Activated naive CD4-positive, alpha-beta T cell treated with anti-CD3 and anti-CD28 coated beads, Interleukin-2, amount 10 ng/mL, durations not matched to agents 7 days and 5 days (primary cell): ENCODE measurements around the gene IFRD2.
A peak's percentile ranks its signal among the peaks of the same experiment; 100 is the strongest.
"Not testable (repeated sequence)": the region's sequence is repeated elsewhere in the genome, so short reads cannot be mapped to it uniquely, and the experiment has no call there.

Experiments used
- CTCF ChIA-PET: fragments of 350-600 bp; sonication (Branson Sonifier 250); formaldehyde crosslinking; loops from one replicate; lab custom pipeline; 2021; ENCODE audit warnings: antibody characterized with exemption; lab: Charles Lee
- DNase-seq: peaks from one replicate; pipeline ENCODE4 v3.0.0-alpha.2; 2020
- H3K27ac Mint-ChIP-seq: one replicate; pipeline ENCODE4 v1.8.0; 2021; ENCODE audit warnings: mild to moderate bottlenecking, moderate library complexity, mixed read lengths
- H3K27me3 Mint-ChIP-seq: one replicate; pipeline ENCODE4 v1.8.0; 2021; ENCODE audit warnings: mild to moderate bottlenecking, mixed read lengths
- H3K36me3 Mint-ChIP-seq: one replicate; pipeline ENCODE4 v1.8.0; 2021; ENCODE audit warnings: mixed read lengths
- H3K4me1 Mint-ChIP-seq: one replicate; pipeline ENCODE4 v1.8.0; 2021; ENCODE audit warnings: mixed read lengths
- H3K4me3 Mint-ChIP-seq: one replicate; pipeline ENCODE4 v1.8.0; 2021; ENCODE audit warnings: mild to moderate bottlenecking, moderate library complexity, mixed read lengths
- H3K9me3 Mint-ChIP-seq: one replicate; pipeline ENCODE4 v1.8.0; 2021; ENCODE audit warnings: mixed read lengths

The IFRD2 gene

DNA sequence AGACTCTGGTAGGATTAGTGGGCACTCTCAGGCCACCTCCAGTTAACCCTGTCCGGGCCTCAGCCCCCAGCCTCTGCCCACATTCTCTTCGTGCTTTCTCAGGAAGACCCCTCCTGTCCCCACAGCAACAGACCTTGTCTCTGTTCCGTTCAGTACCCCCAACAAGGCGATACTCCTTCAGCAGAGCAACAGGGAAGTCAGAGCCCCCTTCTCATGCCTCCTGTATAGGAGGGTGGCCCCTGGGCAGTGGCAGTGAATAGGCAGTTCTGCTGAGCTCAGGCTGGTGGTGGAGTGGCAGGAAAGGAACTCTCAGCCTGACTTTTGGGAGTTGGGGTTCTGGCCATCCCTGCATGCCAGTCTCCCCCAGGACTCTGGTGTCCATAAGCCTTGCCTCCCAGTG is 22.8 kb downstream of the IFRD2 start:
- Mint-ChIP-seq H3K27me3 (peaks cover 85% of the 10 kb centered on the region), H3K4me3 (no peak overlapping the region), H3K36me3 (peaks cover 1% of the 10 kb centered on the region), H3K4me1 (peaks cover 17% of the 10 kb centered on the region), H3K9me3 (no peaks in the 10 kb centered on the region), H3K27ac (no peak overlapping the region)
- DNase-seq: no peak
- CTCF ChIA-PET: interaction anchor here (0.8 to 4.2 kb wide), 4 partner anchors 12 to 75 kb away, joined by 4 to 24 read pairs (median 4); no protein-coding TSS in a partner anchor

DNA sequence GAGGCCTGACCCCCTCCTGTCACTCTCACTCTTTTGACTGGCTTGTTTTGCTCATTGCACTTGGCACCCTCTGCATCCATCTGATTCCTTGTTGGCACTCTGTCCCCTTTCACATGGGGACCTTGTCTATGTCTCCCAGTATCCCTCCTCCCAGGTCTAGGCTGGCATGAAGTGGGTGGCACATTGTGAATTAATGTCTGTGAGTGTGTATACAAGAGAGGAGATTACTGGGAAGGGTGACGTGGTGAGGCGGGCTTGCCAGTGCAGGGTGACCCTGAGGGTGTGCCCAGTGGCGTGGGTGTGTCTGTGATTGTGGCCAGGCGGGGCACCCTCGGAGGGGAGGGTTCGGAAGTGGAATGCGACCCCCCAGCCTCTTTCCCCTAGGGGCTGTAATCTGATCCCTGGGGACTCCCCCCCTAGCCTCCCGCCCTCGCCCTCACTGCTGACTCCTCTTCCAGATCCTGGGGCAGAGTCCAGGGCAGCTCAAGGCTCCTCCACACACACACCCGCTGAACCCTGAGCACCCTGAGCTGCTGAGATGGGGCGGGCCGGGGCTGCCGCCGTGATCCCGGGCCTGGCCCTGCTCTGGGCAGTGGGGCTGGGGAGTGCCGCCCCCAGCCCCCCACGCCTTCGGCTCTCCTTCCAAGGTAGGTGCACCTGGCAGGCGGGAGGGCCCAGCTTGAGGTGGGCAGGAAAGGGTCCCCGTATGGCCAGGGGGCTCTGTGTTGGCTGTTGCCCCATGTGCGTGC is 23.4 kb downstream of the IFRD2 start, which contains the start of gene SEMA3B:
Gene SEMA3B (plus strand): TSS at position 445 of the 749 bp plus-strand sequence. CDS start 94 bp downstream, at position 539.
- peaks cover 11% of the 10 kb centered on the region for H3K4me1 Mint-ChIP-seq
- no peaks in the 10 kb centered on the region for H3K36me3 Mint-ChIP-seq
- H3K27ac Mint-ChIP-seq: no peak within 1 kb of the TSS
- no peak within 1 kb of the TSS for H3K4me3 Mint-ChIP-seq
- DNase-seq: no peak
- H3K9me3 Mint-ChIP-seq: no peaks in the 10 kb centered on the region
- CTCF ChIA-PET: interaction anchor here (0.8 to 4.2 kb wide), 5 partner anchors 9 to 74 kb away, joined by 3 to 24 read pairs (median 4); no protein-coding TSS in a partner anchor
- H3K27me3 Mint-ChIP-seq: peaks cover 84% of the 10 kb centered on the region

DNA sequence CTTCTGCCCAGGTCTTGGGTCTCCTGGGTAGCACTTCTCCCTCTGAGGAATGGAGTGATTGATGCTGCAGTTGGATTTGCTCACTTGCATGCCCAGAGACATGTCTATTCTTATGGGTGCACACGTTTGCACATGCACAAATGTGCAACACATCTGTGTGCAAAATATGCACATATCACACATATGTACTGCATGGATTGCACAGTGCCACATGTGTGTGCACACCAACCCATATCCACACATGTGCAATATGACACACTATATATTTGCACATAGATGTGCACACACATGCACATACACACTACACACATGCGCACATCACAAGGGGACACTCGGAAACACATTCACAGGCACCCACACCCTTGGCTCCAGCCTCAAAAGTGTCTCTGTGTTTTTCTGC is 24.0 kb downstream of the IFRD2 start:
- H3K36me3 Mint-ChIP-seq: no peaks in the 10 kb centered on the region
- no peaks in the 10 kb centered on the region for H3K9me3 Mint-ChIP-seq
- H3K4me3 Mint-ChIP-seq: no peak overlapping the region
- H3K27ac Mint-ChIP-seq: no peak overlapping the region
- CTCF ChIA-PET: interaction anchor here (1.5 to 1.9 kb wide), 2 partner anchors 38 to 42 kb away, joined by 3 to 8 read pairs; no protein-coding TSS in a partner anchor
- H3K4me1 Mint-ChIP-seq: peaks cover 9% of the 10 kb centered on the region
- H3K27me3 Mint-ChIP-seq: peaks cover 78% of the 10 kb centered on the region
- DNase-seq: no peak

DNA sequence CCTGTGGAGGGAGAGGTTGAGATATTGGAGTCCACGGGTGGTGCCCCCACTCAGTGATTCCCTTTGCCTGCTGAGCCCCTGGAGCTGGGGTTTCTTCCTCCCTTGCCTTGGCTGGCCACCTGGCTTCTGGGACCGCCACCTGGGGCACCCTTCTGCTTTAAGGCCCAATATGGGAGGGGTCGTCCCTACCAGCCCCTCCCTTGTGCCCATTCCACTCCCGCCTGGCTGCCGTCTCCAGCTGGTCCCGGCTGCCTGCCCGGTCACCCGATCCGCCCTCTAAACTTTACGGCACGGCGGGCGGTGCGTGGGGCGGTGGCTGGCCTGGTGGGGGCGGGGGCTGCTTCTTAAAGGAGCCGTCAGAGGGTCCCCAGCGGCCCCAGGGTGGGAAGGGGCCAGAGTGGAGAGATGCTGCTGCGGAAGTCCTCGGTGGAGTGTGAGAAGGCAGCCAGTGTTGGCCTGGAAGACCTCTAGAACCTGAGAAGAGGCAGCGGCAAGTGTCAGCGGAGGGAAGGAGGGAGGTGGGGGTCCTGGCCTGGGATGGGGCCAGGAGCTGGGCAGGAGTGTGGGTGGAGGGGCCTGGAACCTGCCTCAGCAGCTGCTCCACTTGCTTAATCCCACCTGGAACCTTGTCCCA is 24.8 kb downstream of the IFRD2 start:
- Mint-ChIP-seq H3K4me1 (peaks cover 3% of the 10 kb centered on the region), H3K36me3 (no peaks in the 10 kb centered on the region), H3K9me3 (no peaks in the 10 kb centered on the region), H3K4me3 (no peak overlapping the region), H3K27me3 (peaks cover 74% of the 10 kb centered on the region), H3K27ac (no peak overlapping the region)
- CTCF ChIA-PET: interaction anchor here (0.5 to 1.9 kb wide), 5 partner anchors 10 to 41 kb away, joined by 3 to 8 read pairs (median 3); no protein-coding TSS in a partner anchor
- DNase-seq: no peak

DNA sequence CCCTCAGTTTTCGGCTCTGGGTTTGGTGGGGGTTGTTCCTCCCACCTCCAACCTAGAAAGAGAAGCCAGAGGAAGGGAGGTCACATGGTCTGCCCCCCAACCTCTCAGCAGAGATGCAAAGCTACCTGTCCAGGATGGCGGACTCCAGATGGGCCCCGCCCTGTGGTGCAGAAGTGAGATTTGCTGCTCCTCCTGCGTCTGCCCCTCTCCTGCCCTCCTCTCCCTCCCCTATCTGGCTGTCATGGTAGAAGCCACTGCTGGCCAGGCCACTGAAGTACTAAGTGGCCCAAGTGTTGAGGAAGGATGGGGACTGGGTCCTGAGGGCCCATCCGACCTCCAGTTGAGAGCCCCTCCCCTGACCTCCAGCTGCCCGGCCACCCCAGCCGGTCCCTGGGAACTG is 25.4 kb downstream of the IFRD2 start:
- CTCF ChIA-PET: interaction anchor here (1.0 to 1.9 kb wide), 4 partner anchors 9 to 41 kb away, joined by 3 to 8 read pairs (median 3); no protein-coding TSS in a partner anchor
- H3K4me3 Mint-ChIP-seq: no peak overlapping the region
- H3K9me3 Mint-ChIP-seq: no peaks in the 10 kb centered on the region
- peaks cover 74% of the 10 kb centered on the region for H3K27me3 Mint-ChIP-seq
- no peak overlapping the region for H3K27ac Mint-ChIP-seq
- no peak for DNase-seq
- peaks cover under 1% of the 10 kb centered on the region for H3K4me1 Mint-ChIP-seq
- no peaks in the 10 kb centered on the region for H3K36me3 Mint-ChIP-seq

DNA sequence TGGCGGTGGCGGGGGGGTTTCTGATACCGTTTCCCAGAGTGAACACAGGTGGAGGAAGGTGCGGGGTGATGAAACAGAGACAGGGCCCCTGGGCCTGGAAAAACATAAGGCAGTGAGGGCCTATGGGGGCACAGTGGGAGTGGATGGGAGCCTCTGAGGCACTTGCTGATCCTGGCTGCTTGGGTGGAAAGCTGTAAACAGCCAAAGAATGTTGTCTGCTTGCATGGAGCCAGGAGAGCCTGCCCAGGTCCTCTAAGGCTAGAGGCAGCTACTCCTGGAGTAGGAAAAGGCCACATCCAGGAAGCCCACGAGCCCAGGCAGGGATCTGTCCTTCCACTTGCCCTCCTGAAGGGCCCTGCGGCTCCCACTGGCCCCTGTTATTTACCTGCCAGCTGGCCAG is 26.2 kb downstream of the IFRD2 start:
- no peak overlapping the region for H3K4me3 Mint-ChIP-seq
- no peaks in the 10 kb centered on the region for H3K9me3 Mint-ChIP-seq
- H3K27me3 Mint-ChIP-seq: peaks cover 66% of the 10 kb centered on the region
- no peaks in the 10 kb centered on the region for H3K36me3 Mint-ChIP-seq
- no peak for DNase-seq
- no peak overlapping the region for H3K27ac Mint-ChIP-seq
- no peaks in the 10 kb centered on the region for H3K4me1 Mint-ChIP-seq
- CTCF ChIA-PET: no interaction called here

DNA sequence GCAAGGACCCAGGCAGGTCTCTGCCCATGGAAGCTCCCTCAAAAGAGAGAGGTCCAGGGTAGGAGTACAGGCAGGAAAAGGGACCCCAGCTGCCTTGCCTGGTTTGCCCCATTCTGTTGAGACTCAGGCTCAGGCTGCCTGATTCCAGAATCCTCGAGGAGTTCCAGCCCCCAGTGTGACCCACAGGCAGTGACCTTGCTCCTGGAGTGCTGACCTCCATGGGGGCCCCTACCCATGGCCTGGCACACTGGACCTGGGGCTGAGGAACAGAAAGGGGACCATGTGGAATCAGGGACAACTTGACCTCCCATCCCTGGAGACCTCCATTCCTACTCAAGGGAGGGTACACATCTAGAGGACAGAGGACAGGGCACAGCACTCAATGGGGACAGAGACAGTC is 26.7 kb downstream of the IFRD2 start:
- Mint-ChIP-seq H3K4me3 (no peak overlapping the region), H3K4me1 (peaks cover under 1% of the 10 kb centered on the region), H3K27ac (no peak overlapping the region), H3K36me3 (no peaks in the 10 kb centered on the region), H3K9me3 (no peaks in the 10 kb centered on the region), H3K27me3 (peaks cover 63% of the 10 kb centered on the region)
- CTCF ChIA-PET: no interaction called here
- DNase-seq: no peak

DNA sequence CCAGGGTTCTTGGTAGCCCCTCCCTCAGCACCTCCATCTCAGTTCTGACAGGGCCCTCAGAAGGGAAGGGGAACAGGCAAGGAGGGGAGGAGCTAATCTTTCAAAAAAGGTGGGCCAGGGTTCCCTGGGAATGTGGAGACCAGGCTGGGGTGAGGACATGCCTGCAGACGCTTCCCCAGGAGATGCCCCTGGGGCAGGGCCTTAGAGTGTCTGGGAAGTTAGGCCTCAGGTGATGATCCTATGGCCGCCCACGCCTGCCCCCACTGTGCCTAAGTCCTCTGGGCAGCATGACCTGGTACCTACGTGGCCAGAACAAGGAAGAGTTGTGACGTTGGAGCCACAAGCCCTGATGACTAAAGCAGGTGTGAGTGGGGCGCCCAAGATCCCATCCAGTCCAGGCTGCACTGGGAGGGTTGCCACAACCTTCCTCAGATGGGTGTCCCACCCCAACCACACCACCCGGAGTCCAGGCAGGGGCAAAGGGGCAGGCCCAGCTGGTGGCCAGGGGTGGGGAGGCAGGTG is 27.2 kb downstream of the IFRD2 start:
- Mint-ChIP-seq H3K27ac (no peak overlapping the region), H3K4me1 (peaks cover 3% of the 10 kb centered on the region), H3K9me3 (no peaks in the 10 kb centered on the region), H3K27me3 (peaks cover 59% of the 10 kb centered on the region), H3K4me3 (no peak overlapping the region), H3K36me3 (no peaks in the 10 kb centered on the region)
- CTCF ChIA-PET: interaction anchor here (0.6 to 1.7 kb wide), 2 partner anchors 10 to 30 kb away, joined by 3 to 4 read pairs; partner anchors contain the start of gene GNAI2
- DNase-seq: no peak

DNA sequence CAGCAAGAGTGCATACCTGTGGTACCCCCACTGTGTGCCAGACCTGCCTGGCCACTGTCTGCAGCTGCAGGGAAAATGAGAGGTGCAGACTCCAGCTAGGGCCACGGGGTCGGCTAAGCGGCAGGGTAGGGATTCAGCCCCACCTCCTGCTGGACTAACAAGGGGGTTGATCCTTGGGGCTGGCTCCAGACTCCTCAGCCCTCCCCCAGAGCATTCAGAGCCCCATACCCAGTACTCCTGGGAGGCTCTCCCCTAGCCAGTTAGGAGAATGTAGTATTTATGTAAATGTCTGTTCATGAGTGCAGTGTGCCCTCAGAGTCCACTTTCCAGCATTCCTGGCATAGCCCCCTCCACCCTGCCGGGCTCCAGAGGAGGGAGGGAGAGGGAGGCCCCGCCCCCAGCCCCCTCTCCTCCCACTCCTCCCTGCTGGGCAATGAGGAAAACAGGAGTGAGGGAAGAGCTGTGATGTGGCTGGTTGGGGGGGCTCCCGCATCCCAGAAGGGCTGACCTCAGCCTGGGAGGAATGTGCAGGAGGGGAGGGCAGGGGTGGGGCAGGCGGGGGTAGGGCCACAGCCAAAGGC is 27.8 kb downstream of the IFRD2 start:
- Mint-ChIP-seq H3K36me3 (no peaks in the 10 kb centered on the region), H3K4me3 (no peak overlapping the region), H3K27me3 (peaks cover 54% of the 10 kb centered on the region), H3K4me1 (peaks cover 7% of the 10 kb centered on the region), H3K9me3 (no peaks in the 10 kb centered on the region), H3K27ac (peak overlapping the region; percentile 28)
- no peak for DNase-seq
- CTCF ChIA-PET: interaction anchor here (0.6 to 1.7 kb wide), 4 partner anchors 10 to 36 kb away, joined by 3 to 5 read pairs (median 4); partner anchors contain the start of gene GNAI2

DNA sequence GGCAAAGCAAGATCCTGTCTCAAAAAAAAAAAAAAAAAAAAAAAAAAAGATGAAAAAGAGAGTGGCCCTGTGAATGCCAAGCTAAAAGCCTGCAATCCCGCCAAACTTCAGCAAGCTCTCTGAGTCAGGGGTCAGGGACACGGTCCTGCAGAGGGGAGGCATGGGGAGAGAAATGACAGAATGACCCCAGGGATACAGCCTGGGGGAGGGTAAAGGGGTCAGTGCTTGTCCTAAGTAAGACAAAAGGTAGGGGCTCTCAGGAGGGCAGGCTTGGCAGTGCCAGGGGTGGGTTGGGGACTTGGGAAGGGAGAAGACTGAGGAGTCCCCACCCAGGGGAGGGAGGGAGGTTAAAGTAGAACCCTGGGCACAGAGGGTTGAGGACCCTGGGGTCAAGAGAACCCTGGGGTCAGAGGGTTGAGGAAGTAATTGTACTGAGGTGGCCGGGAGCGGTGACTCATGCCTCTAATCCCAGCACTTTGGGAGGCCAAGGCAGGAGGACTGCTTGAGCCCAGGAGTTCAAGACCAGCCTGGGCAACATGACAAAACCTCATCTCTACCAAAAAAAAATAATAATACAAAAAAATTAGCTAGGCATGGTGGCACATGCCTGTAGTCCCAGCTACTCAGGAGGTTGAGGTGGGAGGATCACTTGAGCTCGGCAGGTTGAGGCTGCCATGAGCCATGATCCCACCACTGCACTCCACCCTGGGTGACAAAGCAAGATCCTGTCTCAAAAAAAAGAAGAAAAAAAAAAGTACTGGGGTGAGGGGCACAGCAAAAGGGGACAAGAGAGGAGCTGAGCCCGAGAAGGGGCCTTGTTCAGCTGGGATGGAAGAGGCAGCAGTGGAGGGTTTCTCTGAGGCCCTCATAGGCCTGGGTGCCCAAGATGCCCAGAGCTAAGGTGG is 28.5 kb downstream of the IFRD2 start:
- no peak for DNase-seq
- Mint-ChIP-seq H3K9me3 (no peaks in the 10 kb centered on the region), H3K4me1 (peaks cover 10% of the 10 kb centered on the region), H3K4me3 (no peak overlapping the region), H3K27me3 (peaks cover 48% of the 10 kb centered on the region), H3K36me3 (peaks cover 3% of the 10 kb centered on the region), H3K27ac (peak overlapping the region; percentile 28)
- CTCF ChIA-PET: interaction anchor here (0.6 to 1.7 kb wide), 4 partner anchors 15 to 69 kb away, joined by 3 to 7 read pairs (median 4); partner anchors contain the start of gene GNAI2

DNA sequence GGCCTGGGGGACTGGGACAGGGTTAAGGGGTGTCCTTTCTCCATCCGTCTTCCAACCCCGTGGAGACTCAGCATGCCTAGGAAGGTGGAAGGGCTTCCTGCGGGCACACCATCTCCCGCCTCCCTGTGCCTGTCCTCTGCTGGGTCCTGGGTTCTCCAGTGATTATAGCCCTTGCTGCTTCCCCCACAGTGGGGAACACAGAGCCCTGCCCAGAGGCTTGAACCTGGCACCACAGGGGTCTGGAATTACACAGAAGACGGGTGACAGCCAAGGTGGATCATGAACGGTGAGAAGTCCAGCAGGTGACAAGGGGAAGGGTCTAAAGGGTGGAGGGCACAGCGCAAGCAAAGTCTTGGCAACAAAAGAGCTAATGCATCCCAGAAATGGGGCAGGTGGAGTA is 29.5 kb downstream of the IFRD2 start:
- Mint-ChIP-seq H3K27me3 (peaks cover 39% of the 10 kb centered on the region), H3K27ac (no peak overlapping the region), H3K9me3 (no peaks in the 10 kb centered on the region), H3K36me3 (peaks cover 11% of the 10 kb centered on the region), H3K4me1 (peaks cover 10% of the 10 kb centered on the region), H3K4me3 (no peak overlapping the region)
- no peak for DNase-seq
- CTCF ChIA-PET: interaction anchor here (0.8 to 0.9 kb wide), 3 partner anchors 12 to 68 kb away, joined by 5 to 7 read pairs (median 5); no protein-coding TSS in a partner anchor

DNA sequence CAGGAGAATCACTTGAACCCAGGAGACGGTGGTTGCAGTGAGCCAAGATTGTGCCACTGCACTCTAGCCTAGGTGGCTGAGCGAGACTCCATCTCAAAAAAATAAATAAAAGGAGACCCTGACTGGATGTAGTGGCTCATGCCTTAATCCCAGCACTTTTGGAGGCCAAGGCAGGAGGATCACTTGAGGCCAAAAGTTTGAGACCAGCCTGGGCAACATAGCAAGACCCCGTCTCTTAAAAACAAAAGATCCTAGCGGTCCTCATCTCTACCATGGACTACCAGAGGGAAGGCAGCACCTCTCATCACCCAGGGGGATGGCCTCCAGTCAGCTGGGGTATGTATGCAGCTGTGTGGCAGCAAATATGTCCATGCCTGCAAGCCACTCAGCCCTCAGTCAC is 30.0 kb downstream of the IFRD2 start:
- H3K9me3 Mint-ChIP-seq, H3K4me3 Mint-ChIP-seq, H3K27ac Mint-ChIP-seq, DNase-seq, H3K4me1 Mint-ChIP-seq: not testable (repeated sequence)
- CTCF ChIA-PET: interaction anchor here (0.9 to 1.3 kb wide), 2 partner anchors 12 to 16 kb away, joined by 4 to 5 read pairs; no protein-coding TSS in a partner anchor
- Mint-ChIP-seq H3K36me3 (peaks cover 16% of the 10 kb centered on the region), H3K27me3 (peaks cover 33% of the 10 kb centered on the region)

DNA sequence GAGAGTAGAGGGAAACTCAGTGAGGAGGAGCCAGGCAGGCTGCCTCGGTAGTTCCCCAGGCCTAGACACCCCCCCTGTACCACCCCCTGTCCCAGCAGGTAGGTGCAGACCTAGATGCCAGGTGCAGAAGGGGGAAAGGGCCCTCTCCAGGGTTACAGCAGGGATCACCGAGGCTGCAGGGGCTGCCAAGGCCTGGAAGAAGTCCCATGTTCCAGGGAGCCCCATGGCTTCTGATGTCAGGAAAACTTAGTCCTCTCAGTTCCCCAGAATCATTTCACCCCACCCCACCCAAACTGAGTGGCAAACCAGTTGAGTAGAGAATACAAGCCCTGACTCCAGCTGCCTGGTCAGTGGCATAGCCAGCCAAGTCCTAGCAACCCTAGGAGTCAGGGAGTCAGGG is 30.7 kb downstream of the IFRD2 start:
- Mint-ChIP-seq H3K4me1 (peaks cover 10% of the 10 kb centered on the region), H3K4me3 (no peak overlapping the region), H3K9me3 (no peaks in the 10 kb centered on the region), H3K36me3 (peaks cover 23% of the 10 kb centered on the region), H3K27ac (no peak overlapping the region), H3K27me3 (peaks cover 26% of the 10 kb centered on the region)
- no peak for DNase-seq
- CTCF ChIA-PET: interaction anchor here (0.7 to 1.3 kb wide), 2 partner anchors 15 to 67 kb away, joined by 3 to 4 read pairs; no protein-coding TSS in a partner anchor
